ENCODE data around the gene GLMP. TPM values are rescaled to one million over a fixed set of nuclear protein-coding genes. Genes with fewer than 3 reads are reported as not detected.

The GLMP gene
- total RNA-seq, 4 donors from 2014 or later, result 34.9 to 84.3 (median 48.3) TPM

GRCh38 chr1:156336242-156336641 is 40.8 kb upstream of the GLMP start:
- TF ChIP-seq, protein P1, sequence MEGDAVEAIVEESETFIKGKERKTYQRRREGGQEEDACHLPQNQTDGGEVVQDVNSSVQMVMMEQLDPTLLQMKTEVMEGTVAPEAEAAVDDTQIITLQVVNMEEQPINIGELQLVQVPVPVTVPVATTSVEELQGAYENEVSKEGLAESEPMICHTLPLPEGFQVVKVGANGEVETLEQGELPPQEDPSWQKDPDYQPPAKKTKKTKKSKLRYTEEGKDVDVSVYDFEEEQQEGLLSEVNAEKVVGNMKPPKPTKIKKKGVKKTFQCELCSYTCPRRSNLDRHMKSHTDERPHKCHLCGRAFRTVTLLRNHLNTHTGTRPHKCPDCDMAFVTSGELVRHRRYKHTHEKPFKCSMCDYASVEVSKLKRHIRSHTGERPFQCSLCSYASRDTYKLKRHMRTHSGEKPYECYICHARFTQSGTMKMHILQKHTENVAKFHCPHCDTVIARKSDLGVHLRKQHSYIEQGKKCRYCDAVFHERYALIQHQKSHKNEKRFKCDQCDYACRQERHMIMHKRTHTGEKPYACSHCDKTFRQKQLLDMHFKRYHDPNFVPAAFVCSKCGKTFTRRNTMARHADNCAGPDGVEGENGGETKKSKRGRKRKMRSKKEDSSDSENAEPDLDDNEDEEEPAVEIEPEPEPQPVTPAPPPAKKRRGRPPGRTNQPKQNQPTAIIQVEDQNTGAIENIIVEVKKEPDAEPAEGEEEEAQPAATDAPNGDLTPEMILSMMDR (IDR thresholded peaks at IDR 0.05; ENCODE audit: low read depth), result no peak

DNA sequence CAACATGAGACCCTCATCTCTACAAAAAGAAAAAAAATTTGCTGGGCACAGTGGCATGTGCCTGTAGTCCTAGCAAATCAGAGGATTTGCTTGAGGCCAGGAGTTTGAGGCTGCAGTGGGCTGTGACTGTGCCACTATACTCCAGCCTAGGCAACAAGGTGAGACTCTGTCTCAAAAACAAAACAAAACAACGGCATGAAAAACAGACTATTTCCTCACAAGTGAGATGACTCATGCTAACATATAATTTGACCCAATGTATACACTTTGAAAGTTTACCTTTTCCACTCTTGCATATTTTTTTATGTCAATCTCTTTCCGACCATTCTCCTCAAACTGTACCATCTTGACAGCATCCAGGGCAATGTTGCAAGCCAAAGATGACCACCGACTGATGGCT is 25.1 kb upstream of the GLMP start:
- TF ChIP-seq, protein P1 (IDR thresholded peaks at IDR 0.05; ENCODE audit: low read depth), result no peak

GRCh38 chr1:156319664-156320063 is 24.2 kb upstream of the GLMP start:
- TF ChIP-seq, protein P1 (IDR thresholded peaks at IDR 0.05; ENCODE audit: low read depth), result no peak

GRCh38 chr1:156316909-156317308 is 21.4 kb upstream of the GLMP start:
- TF ChIP-seq, protein P1 (IDR thresholded peaks at IDR 0.05; ENCODE audit: low read depth), result no peak

- TF ChIP-seq, protein P1 (IDR thresholded peaks at IDR 0.05; ENCODE audit: low read depth), result no peak
Measured at GRCh38 chr1:156310962-156311361, 15.5 kb upstream of the GLMP start.

DNA sequence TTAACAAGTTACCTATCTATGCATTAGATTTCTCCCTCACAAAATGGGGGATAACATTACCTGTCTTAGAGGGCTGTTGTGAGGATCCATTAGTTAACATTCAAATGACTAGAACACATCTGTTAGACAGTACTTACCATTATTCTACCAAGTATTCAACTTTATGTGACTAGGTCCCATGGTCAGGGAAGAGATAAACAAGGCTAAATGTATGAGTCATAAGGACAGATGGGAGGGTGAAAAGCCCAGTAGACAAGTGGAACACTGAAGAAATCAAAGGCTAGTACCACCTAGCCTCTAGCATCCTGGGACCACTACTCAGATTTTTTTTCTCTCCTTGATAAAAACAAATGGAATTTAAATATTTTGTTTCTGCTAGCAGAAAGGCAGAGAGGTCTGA is 12.6 kb upstream of the GLMP start:
- TF ChIP-seq, protein P1 (IDR thresholded peaks at IDR 0.05; ENCODE audit: low read depth), result no peak

- TF ChIP-seq, protein P1 (IDR thresholded peaks at IDR 0.05; ENCODE audit: low read depth), result no peak
Measured at GRCh38 chr1:156305215-156305614, 9.7 kb upstream of the GLMP start.

Data from subcutaneous adipose tissue (tissue), 4 donors.